Transverse colon (tissue), 4 donors: ENCODE data around the gene MYO1B. TPM values are rescaled to one million over a fixed set of nuclear protein-coding genes. Genes with fewer than 3 reads are reported as not detected.
A peak's percentile ranks its signal among the peaks of the same experiment; 100 is the strongest.

ENCODE experiments used
- DNase-seq: peaks from one replicate; pipeline ENCODE4 v3.0.0-alpha.2; 2019
- H3K27ac ChIP-seq, 4 donors: fragments of 200-600 bp; sonication (generic); 2 replicates each; pipeline ENCODE4 v1.5.1; 2016 to 2018; ENCODE audit warnings: inconsistent platforms in 4 of 4
- H3K27me3 ChIP-seq: fragments of 200-600 bp; sonication (generic); 2 replicates; pipeline ENCODE4 v1.5.1; 2017; ENCODE audit warnings: inconsistent platforms
- H3K36me3 ChIP-seq, 4 donors: fragments of 200-600 bp; sonication (generic); 2 replicates each; pipeline ENCODE4 v1.5.1; 2017 to 2019; ENCODE audit warnings: inconsistent platforms in 4 of 4
- H3K4me1 ChIP-seq, 4 donors: fragments of 200-600 bp; sonication (generic); 2 replicates each; pipeline ENCODE4 v1.5.1; 2017 to 2020; ENCODE audit warnings: inconsistent platforms in 4 of 4
- H3K4me3 ChIP-seq, 4 donors: fragments of 200-600 bp; sonication (generic); 1 replicate in 1 of 4; 2 replicates in 3 of 4; pipeline versions ENCODE4 v1.5.1 to v1.6.1; 2017 to 2019; ENCODE audit warnings: inconsistent platforms in 4 of 4
- H3K9me3 ChIP-seq, 2 donors: fragments of 200-600 bp; sonication (generic); 2 replicates each; pipeline ENCODE4 v1.5.1; 2017 to 2019; ENCODE audit warnings: inconsistent platforms in 2 of 2
- CTCF ChIP-seq, 5 experiments: fragments of 200-600 bp in 3 of 5; fragments of 450-650 bp in 2 of 5; sonication (generic) in 3 of 5; IDR thresholded peaks; 1 replicate in 2 of 5; 2 replicates in 3 of 5; pipeline ENCODE4 v1.5.1; 2016 to 2017; ENCODE audit warnings: antibody characterized with exemption in 5 of 5, inconsistent platforms in 3 of 5, mild to moderate bottlenecking in 2 of 5, moderate library complexity in 1 of 5
- EP300 ChIP-seq: sonication (generic); formaldehyde crosslinking; IDR thresholded peaks from one replicate; pipeline ENCODE4 v1.6.1; 2017; ENCODE audit warnings: antibody characterized with exemption, low read depth
- POLR2A ChIP-seq: fragments of 450-650 bp; IDR thresholded peaks from one replicate; pipeline ENCODE4 v1.6.1; 2016; ENCODE audit warnings: antibody characterized with exemption, mild to moderate bottlenecking, moderate library complexity
- POLR2AphosphoS5 ChIP-seq, 3 donors: sonication (generic); formaldehyde crosslinking; IDR thresholded peaks; one replicate each; pipeline ENCODE4 v1.6.1; 2016; ENCODE audit warnings: antibody characterized with exemption in 3 of 3
- WGBS, 2 donors: methylation state at CpG; one replicate each; pipeline ENCODE4 v1.1.5; 2018; ENCODE audit warnings: low coverage in 1 of 2; 5-methylcytosine and 5-hydroxymethylcytosine counted together
- in situ Hi-C, 4 donors: fragments of 200-750 bp; cut with MboI; loops; one replicate each; pipeline versions ENCODE4 v1.15.0 to v1.15.1; 2017; ENCODE audit warnings: low sequenced_read_pairs in 3 of 4, low pct_ligation_motif_present in 1 of 4, low pct_unique_long_range_greater_than_20kb in 1 of 4
- intact Hi-C: fragments of 100-400 bp; cut with DNase I; formaldehyde crosslinking; loops from one replicate; pipeline ENCODE4 v1.15.1; 2023; ENCODE audit warnings: low total_unique reads
- total RNA-seq, 4 donors: library from RNA; depleted of rRNA; stranded (reverse); fragments of >200 nt; gene quantifications; one replicate each; pipeline ENCODE4 v1.1.0, GENCODE V29; 2016

Gene MYO1B
- total RNA-seq, 4 donors from 2014 or later: 17.9 to 37.0 (median 35.0) TPM

GRCh38 chr2:191215230-191215629 is 30.0 kb upstream of the MYO1B start:
- Histone ChIP-seq H3K4me1 (peaks cover 0 to 26% (median 18%) of the 10 kb centered on the region in 4 donors), H3K27me3 (no peaks in the 10 kb centered on the region), H3K36me3 (no peaks in the 10 kb centered on the region), H3K4me3 (no peak overlapping the region), H3K27ac (peak overlapping the region in 1 of 4 donors; percentile 35), H3K9me3 (peaks cover 2 to 5% of the 10 kb centered on the region in 2 donors)
- in situ Hi-C loops: no loop called here
- TF ChIP-seq CTCF (IDR thresholded peaks at IDR 0.05): no peak
- TF ChIP-seq POLR2AphosphoS5 (IDR thresholded peaks at IDR 0.05): no peak
- no peak for TF ChIP-seq EP300
- no peak for TF ChIP-seq POLR2A
- intact Hi-C loops: loop anchor here (5.0 kb wide), 1 partner anchor 968 kb away; no protein-coding TSS in a partner anchor
- WGBS, 2 donors: 70 to 72% methylated on average over 1 of the region's 1 CpG
- no peak for DNase-seq

GRCh38 chr2:191215666-191216065 is 29.5 kb upstream of the MYO1B start:
- Histone ChIP-seq H3K27ac (peak overlapping the region in 1 of 4 donors; percentile 35), H3K4me3 (no peak overlapping the region), H3K36me3 (no peaks in the 10 kb centered on the region), H3K9me3 (peaks cover 0 to 5% of the 10 kb centered on the region in 2 donors), H3K4me1 (peaks cover 0 to 26% (median 18%) of the 10 kb centered on the region in 4 donors), H3K27me3 (no peaks in the 10 kb centered on the region)
- TF ChIP-seq POLR2AphosphoS5 (IDR thresholded peaks at IDR 0.05) (no peak), CTCF (IDR thresholded peaks at IDR 0.05) (no peak), EP300 (no peak), POLR2A (no peak)
- no peak for DNase-seq
- in situ Hi-C loops: no loop called here
- intact Hi-C loops: loop anchor here (5.0 kb wide), 1 partner anchor 968 kb away; no protein-coding TSS in a partner anchor

- Histone ChIP-seq H3K9me3 (no peaks in the 10 kb centered on the region), H3K27me3 (no peaks in the 10 kb centered on the region), H3K4me3 (no peak overlapping the region), H3K27ac (no peak overlapping the region), H3K4me1 (peaks cover 0 to 26% (median 18%) of the 10 kb centered on the region in 4 donors), H3K36me3 (no peaks in the 10 kb centered on the region)
- no peak for DNase-seq
- in situ Hi-C loops (no loop called here), intact Hi-C loops (loop anchor here (5.0 kb wide), 1 partner anchor 970 kb away; no protein-coding TSS in a partner anchor)
- 0 to 21% methylated on average over 1 of the region's 1 CpG for WGBS, 2 donors
- no peak for TF ChIP-seq POLR2A
- TF ChIP-seq POLR2AphosphoS5 (IDR thresholded peaks at IDR 0.05): no peak
- TF ChIP-seq EP300: no peak
- TF ChIP-seq CTCF (IDR thresholded peaks at IDR 0.05): no peak
Measured at GRCh38 chr2:191217580-191217979, 27.6 kb upstream of the MYO1B start.

- DNase-seq: peak; percentile 41
- no peak overlapping the region for H3K27ac ChIP-seq
Measured at GRCh38 chr2:191218292-191218898, 26.8 kb upstream of the MYO1B start.

More at GRCh38 chr2:191218292-191218898, 26.8 kb upstream of the MYO1B start:
- 26 to 47% methylated on average over 4 to 5 of the region's 5 CpGs for WGBS, 2 donors
- Histone ChIP-seq H3K36me3 (no peaks in the 10 kb centered on the region), H3K4me1 (peaks cover 0 to 26% (median 18%) of the 10 kb centered on the region in 4 donors), H3K9me3 (no peaks in the 10 kb centered on the region), H3K4me3 (no peak overlapping the region), H3K27me3 (no peaks in the 10 kb centered on the region)
- in situ Hi-C loops: no loop called here
- intact Hi-C loops: loop anchor here (5.0 kb wide), 1 partner anchor 971 kb away; no protein-coding TSS in a partner anchor
- TF ChIP-seq EP300 (no peak), POLR2A (no peak), POLR2AphosphoS5 (IDR thresholded peaks at IDR 0.05) (no peak), CTCF (IDR thresholded peaks at IDR 0.05) (peak; percentile 40 to 57 (median 52))
